GM13977 (cell line): ENCODE measurements around the gene ASB1.
A peak's percentile ranks its signal among the peaks of the same experiment; 100 is the strongest.

Experiments used
- DNase-seq: peaks from one replicate; pipeline ENCODE4 v3.0.0; 2012; ENCODE audit warnings: low spot score
- in situ Hi-C: fragments of 300-500 bp; cut with MboI; formaldehyde crosslinking; loops from one replicate; pipeline ENCODE4 v1.12.0; 2022; ENCODE audit warnings: low sequenced_read_pairs, low pct_unique_long_range_greater_than_20kb, mixed read lengths, inconsistent platforms; ENCODE audit not compliant: unreplicated experiment
- TF ChIP-seq, protein P1 (sequence below): IDR thresholded peaks from 2 replicates; pipeline ENCODE4 v1.5.1; 2012; ENCODE audit warnings: mild to moderate bottlenecking, control low read depth; ENCODE audit not compliant: insufficient read depth; ENCODE audit errors: extremely low read depth, missing control alignments

ASB1 gene, protein sequence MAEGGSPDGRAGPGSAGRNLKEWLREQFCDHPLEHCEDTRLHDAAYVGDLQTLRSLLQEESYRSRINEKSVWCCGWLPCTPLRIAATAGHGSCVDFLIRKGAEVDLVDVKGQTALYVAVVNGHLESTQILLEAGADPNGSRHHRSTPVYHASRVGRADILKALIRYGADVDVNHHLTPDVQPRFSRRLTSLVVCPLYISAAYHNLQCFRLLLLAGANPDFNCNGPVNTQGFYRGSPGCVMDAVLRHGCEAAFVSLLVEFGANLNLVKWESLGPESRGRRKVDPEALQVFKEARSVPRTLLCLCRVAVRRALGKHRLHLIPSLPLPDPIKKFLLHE

DNA sequence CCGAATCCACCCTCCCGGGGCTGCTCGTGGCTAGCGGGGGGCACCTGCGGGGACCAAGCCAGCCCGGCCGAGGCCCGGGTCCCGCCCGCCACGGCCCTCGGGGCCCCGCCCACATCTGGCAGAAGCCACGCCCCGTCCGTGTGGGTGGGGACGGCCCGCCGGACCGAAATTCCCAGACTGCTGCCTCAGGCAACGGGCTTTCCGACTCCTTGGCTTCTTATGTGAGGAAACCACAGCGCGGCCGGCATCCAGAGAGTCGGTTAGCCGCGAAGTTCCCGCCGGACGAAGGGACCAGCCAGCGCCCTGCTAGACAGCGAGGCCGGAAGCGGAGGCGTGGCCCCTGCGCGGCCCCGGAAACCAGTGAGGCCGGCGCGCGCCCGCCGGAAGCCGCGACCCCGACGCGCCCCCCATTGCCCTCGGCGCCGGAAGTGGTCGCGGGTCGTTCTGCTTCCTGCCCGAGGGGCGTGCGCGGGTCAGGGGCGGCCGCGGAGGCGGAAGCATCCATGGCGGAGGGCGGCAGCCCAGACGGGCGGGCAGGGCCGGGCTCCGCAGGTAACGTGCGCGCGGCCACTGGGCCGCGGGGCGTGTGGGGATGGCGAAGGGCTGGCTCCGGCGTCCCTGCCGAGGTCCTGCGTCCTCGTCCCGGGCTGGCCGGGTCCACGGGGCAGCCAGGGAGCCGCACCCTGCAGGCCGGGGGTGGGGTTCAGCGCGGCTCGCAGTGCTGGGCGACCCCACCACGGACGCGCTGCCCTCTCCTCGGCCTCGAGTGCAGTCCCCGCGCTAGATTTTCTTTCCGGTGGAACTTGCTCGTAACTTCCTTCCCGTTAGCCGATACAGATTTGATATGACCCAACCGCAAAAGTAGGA is at the start of gene ASB1:
ASB1 (plus strand) TSS at position 360 of the 867 bp plus-strand sequence; CDS start at position 504, 144 bp downstream.
- TF ChIP-seq, protein P1, sequence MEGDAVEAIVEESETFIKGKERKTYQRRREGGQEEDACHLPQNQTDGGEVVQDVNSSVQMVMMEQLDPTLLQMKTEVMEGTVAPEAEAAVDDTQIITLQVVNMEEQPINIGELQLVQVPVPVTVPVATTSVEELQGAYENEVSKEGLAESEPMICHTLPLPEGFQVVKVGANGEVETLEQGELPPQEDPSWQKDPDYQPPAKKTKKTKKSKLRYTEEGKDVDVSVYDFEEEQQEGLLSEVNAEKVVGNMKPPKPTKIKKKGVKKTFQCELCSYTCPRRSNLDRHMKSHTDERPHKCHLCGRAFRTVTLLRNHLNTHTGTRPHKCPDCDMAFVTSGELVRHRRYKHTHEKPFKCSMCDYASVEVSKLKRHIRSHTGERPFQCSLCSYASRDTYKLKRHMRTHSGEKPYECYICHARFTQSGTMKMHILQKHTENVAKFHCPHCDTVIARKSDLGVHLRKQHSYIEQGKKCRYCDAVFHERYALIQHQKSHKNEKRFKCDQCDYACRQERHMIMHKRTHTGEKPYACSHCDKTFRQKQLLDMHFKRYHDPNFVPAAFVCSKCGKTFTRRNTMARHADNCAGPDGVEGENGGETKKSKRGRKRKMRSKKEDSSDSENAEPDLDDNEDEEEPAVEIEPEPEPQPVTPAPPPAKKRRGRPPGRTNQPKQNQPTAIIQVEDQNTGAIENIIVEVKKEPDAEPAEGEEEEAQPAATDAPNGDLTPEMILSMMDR, result no peak
- in situ Hi-C loops, result no loop called here
- DNase-seq, result peak; percentile 95

DNA sequence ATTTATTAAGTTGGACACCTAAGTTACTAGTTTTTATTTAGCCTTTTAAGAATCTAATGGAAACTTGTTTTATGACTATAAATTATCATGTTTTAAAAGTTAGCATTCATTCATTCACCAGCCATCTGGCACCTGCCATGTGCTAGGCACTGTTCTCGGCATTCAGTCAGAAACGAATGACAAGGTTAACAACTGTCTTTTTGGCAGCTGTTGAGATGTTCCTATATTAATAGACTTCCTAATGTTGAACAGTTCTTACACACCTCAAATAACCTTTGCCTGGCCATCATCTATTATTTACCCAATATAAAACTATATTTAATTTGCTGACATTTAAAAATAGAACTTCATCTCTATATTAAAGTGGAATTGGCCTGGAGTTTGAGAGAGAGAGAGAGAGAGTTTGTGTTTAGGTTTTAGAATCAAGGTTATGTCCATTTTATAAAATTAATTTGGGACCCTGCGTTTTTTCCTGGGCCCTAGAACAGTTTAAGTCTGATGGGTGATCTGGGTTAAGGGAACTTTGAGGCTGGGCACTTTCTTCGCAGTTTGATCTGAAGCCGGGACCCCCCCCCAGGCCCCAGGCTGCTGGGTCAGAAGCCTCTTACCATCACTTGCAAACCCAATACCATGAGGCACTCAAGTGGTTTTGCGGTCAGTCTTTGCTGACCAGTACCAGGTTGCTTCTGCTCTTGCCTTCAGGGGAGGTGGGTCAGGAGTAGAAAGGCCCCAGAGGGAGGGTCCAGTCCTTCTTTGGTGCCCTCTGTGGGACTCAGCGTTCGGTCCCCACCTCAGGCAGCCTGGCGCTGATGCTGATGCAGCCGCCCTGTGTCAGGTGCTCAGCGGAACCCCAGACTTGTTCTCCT is 48.3 kb upstream of the ASB1 start:
- TF ChIP-seq, protein P1, result no peak
- DNase-seq, result no peak
- in situ Hi-C loops, result no loop called here

DNA sequence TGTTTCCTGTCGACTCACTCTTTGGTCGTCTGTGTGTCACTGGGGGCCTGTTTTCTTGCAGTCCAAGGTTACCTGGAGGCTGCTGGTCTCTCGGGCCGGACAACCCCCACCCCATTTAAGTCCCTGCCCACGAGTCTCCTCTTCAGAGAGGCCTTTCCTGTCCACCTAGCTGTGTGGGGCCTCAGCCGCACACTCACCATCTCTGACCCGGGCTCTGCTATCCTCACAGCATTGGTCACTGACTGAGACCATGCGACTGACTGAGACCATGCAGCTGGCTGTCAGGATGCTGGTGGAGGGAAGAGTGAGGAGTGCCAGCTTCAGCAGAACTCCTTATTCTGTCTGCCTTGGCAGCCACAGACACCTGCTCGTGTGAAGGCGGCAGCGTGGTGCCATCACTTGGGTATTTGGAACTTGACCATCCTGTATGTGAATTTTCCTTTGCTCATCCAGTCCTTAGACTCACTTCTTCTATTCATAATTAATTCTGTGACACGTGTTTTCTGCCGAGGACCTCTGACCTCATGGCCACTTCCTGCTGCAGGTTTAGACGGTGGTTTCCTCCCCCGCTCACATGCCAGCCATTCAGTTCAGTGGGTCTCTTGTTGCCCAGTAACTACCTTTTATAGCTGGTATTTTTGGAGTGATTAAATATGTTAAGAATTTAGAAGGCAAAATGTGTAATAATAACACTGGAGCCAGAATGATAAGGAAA is 47.5 kb upstream of the ASB1 start:
- TF ChIP-seq, protein P1, result no peak
- no peak for DNase-seq
- in situ Hi-C loops, result no loop called here

DNA sequence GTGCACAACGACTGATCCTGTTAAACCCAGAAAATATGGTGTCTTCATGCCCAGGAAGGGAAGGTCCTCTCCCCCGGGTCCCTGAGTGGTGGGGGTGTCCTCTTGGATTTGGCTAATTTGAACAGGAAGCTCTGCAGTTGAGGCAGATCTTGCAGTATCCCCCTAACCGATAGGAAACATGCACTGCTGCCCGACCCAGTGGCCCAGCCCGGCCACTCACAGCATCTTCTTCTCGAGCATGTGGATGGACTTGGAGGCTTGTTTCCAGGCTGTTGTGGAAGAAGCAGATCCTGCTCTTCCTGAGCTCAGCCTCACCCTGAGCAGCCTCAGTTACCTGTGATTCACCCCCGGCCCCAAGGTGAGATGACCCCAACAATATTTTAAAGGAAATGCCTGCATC is 46.4 kb upstream of the ASB1 start:
- DNase-seq, result no peak
- in situ Hi-C loops, result no loop called here
- TF ChIP-seq, protein P1, result no peak

DNA sequence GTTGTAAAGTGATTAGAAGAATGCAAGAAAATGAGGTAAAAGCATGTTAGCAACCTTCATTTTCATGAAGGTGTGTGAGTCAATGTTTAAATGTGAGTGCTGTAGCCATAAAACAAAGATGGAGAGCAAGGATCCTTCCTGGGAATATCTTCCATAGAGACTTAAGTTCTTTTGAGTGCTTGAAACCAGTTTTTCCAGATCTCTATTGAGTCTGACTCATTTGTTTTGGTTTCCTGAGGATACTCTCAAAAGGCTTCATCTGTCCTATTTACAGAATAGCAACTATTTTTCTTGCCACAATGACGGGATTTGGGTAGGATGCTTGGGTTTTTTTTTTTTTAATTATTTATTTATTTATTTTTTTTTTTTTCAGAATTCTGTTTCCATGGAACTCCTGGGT is 45.9 kb upstream of the ASB1 start:
- in situ Hi-C loops, result no loop called here

More for the DNA sequence above, 45.9 kb upstream of the ASB1 start:
- DNase-seq, result no peak
- TF ChIP-seq, protein P1, result no peak
